CD1c-positive myeloid dendritic cell (primary cell): Measurements from ENCODE around the gene MYO1F.
"Not testable (repeated sequence)": the region's sequence is repeated elsewhere in the genome, so short reads cannot be mapped to it uniquely, and the experiment has no call there.

Experiments used
- DNase-seq: peaks from one replicate; pipeline ENCODE4 v3.0.0-alpha.2; 2016; ENCODE audit errors: extremely low spot score

The MYO1F gene

GRCh38 chr19:8577247-8577646 lies at the start of gene MYO1F:
MYO1F (minus strand) TSS chr19:8577442; CDS start chr19:8577309, 133 bp downstream.
- peak; percentile 78 for DNase-seq

- no peak for DNase-seq
Measured at GRCh38 chr19:8626842-8627241, 49.6 kb upstream of the MYO1F start.

- DNase-seq = not testable (repeated sequence)
Measured at GRCh38 chr19:8622886-8623285, 45.6 kb upstream of the MYO1F start.

GRCh38 chr19:8618751-8619150 lies 41.5 kb upstream of the MYO1F start:
- no peak for DNase-seq

- DNase-seq = no peak
Measured at GRCh38 chr19:8617984-8618383, 40.7 kb upstream of the MYO1F start.

GRCh38 chr19:8617325-8617724 lies 40.1 kb upstream of the MYO1F start:
- DNase-seq = not testable (repeated sequence)

GRCh38 chr19:8616861-8617260 lies 39.6 kb upstream of the MYO1F start:
- DNase-seq = no peak

GRCh38 chr19:8615813-8616596 lies 38.8 kb upstream of the MYO1F start:
- DNase-seq = peak; percentile 89

- no peak for DNase-seq
Measured at GRCh38 chr19:8615024-8615423, 37.8 kb upstream of the MYO1F start.

GRCh38 chr19:8614455-8614854 lies 37.2 kb upstream of the MYO1F start:
- DNase-seq = no peak

GRCh38 chr19:8612807-8613171 lies 35.5 kb upstream of the MYO1F start:
- DNase-seq = no peak

GRCh38 chr19:8611877-8612806 lies 34.9 kb upstream of the MYO1F start:
- no peak for DNase-seq

GRCh38 chr19:8611391-8611876 lies 34.2 kb upstream of the MYO1F start:
- no peak for DNase-seq

- DNase-seq = no peak
Measured at GRCh38 chr19:8610936-8611300, 33.7 kb upstream of the MYO1F start.

GRCh38 chr19:8610041-8610935 lies 33.0 kb upstream of the MYO1F start, which contains the start of gene ADAMTS10:
ADAMTS10 (minus strand) TSS chr19:8610715; CDS start chr19:8605710, 5,005 bp downstream.
- DNase-seq = peak; percentile 10

GRCh38 chr19:8609279-8610040 lies 32.2 kb upstream of the MYO1F start:
- DNase-seq = peak; percentile 47

GRCh38 chr19:8608941-8609278 lies 31.7 kb upstream of the MYO1F start:
- DNase-seq = no peak

GRCh38 chr19:8607386-8607785 lies 30.1 kb upstream of the MYO1F start:
- no peak for DNase-seq

- DNase-seq = no peak
Measured at GRCh38 chr19:8605514-8605913, 28.3 kb upstream of the MYO1F start.

GRCh38 chr19:8601796-8602195 lies 24.6 kb upstream of the MYO1F start:
- no peak for DNase-seq

GRCh38 chr19:8600816-8601215 lies 23.6 kb upstream of the MYO1F start:
- no peak for DNase-seq
